Ovary (tissue), 9 donors: Measurements from ENCODE around the gene CYREN. TPM values are rescaled to one million over a fixed set of nuclear protein-coding genes. Genes with fewer than 3 reads are reported as not detected.

Experiments
- DNase-seq, 5 donors: peaks; one replicate each; pipeline ENCODE4 v3.0.0-alpha.2; 2019 to 2020
- H3K27ac ChIP-seq, 2 donors: fragments of 200-600 bp; one replicate each; pipeline versions ENCODE4 v1.5.1 to v1.8.0; 2019 to 2022
- H3K27me3 ChIP-seq: fragments of 200-600 bp; one replicate; pipeline ENCODE4 v1.8.0; 2022
- H3K36me3 ChIP-seq: fragments of 200-600 bp; sonication (generic); one replicate; pipeline ENCODE4 v1.5.1; 2019
- H3K4me1 ChIP-seq: one replicate; pipeline ENCODE4 v1.8.1; 2013; ENCODE audit warnings: mild to moderate bottlenecking, moderate library complexity; ENCODE audit not compliant: insufficient read depth
- H3K4me3 ChIP-seq: fragments of 200-600 bp; sonication (generic); one replicate; pipeline ENCODE4 v1.5.1; 2017
- H3K9me3 ChIP-seq, 2 donors: fragments of 200-600 bp in 1 of 2; sonication (generic) in 1 of 2; one replicate each; pipeline versions ENCODE4 v1.5.1 to v1.8.1; 2013 to 2019; ENCODE audit warnings: mild to moderate bottlenecking in 1 of 2, moderate library complexity in 1 of 2
- CTCF ChIP-seq, 3 donors: fragments of 450-650 bp in 2 of 3; fragments of 200-600 bp in 1 of 3; IDR thresholded peaks; one replicate each; pipeline versions ENCODE4 v1.5.1 to v1.8.0; 2016 to 2022; ENCODE audit warnings: antibody characterized with exemption in 3 of 3, mild to moderate bottlenecking in 1 of 3
- EP300 ChIP-seq: sonication (generic); formaldehyde crosslinking; IDR thresholded peaks from one replicate; pipeline ENCODE4 v1.6.1; 2017; ENCODE audit warnings: antibody characterized with exemption
- POLR2A ChIP-seq: fragments of 450-650 bp; IDR thresholded peaks from one replicate; pipeline ENCODE4 v1.6.1; 2017; ENCODE audit warnings: antibody characterized with exemption, mild to moderate bottlenecking, moderate library complexity
- WGBS, 3 donors: extraction: QIAGEN DNeasy Blood & Tissue Kit in 1 of 3; methylation state at CpG; one replicate each; pipeline versions ENCODE4 v1.1.5 to v1.1.7; 2013 to 2017; 5-methylcytosine and 5-hydroxymethylcytosine counted together
- intact Hi-C, 4 donors: fragments of 100-400 bp; cut with DNase I; formaldehyde crosslinking; loops; one replicate each; pipeline versions ENCODE4 v1.11.0 to v1.15.1; 2022 to 2023
- microRNA-seq, 3 donors: library from miRNA; unstranded; fragments of <30 nt; microRNA quantifications; one replicate each; pipeline versions ENCODE4 to v1.2.0, GENCODE V29; 2019 to 2020
- polyA plus RNA-seq, 2 donors: library from polyadenylated mRNA; stranded (reverse); fragments of 200-250 nt in 1 of 2; fragments of 350-450 nt in 1 of 2; fragmentation: Illumina TruSeq in 1 of 2; extraction: RNeasy Lipid Tissue Mini Kit (QIAGEN cat#74804) in 1 of 2; gene quantifications; one replicate each; pipeline ENCODE4 v1.2.3, GENCODE V29; 2013 to 2014
- small RNA-seq: library from RNA; depleted of rRNA; stranded (forward); fragments of <200 nt; gene quantifications from one replicate; pipeline ENCODE3, GENCODE V24; 2016
- total RNA-seq, 7 donors: library from RNA; depleted of rRNA in 2 of 7; stranded (reverse); fragments of >200 nt in 2 of 7; fragmentation: NEBNext Ultra II Directional in 3 of 7; extraction: Animal tissue kit (Norgen Biotek cat#: 25700) in 3 of 7; gene quantifications; one replicate each; pipeline versions ENCODE4 v1.1.0 to v1.2.4, GENCODE V29; 2016 to 2023
- donor health status: DM: no; HTN: no; CAD: no; lungs with moderate emphysema.
- donor health status: DM: no; HTN: no; CAD: no.
- donor health status: Bipolar disorder and iron deficiency.
- donor health status: DM: yes; HTN: yes; CAD: no.
- donor health status: DM: no; HTN: no; CAD: no.
- donor health status: DM: yes; HTN: yes; CAD: no.

The CYREN gene
- total and polyA plus RNA-seq, 9 donors, result 21.1 to 54.2 (median 35.6) TPM

- intact Hi-C loops, result no loop called here
Measured at GRCh38 chr7:135121868-135122267, 48.6 kb downstream of the CYREN start.

DNA sequence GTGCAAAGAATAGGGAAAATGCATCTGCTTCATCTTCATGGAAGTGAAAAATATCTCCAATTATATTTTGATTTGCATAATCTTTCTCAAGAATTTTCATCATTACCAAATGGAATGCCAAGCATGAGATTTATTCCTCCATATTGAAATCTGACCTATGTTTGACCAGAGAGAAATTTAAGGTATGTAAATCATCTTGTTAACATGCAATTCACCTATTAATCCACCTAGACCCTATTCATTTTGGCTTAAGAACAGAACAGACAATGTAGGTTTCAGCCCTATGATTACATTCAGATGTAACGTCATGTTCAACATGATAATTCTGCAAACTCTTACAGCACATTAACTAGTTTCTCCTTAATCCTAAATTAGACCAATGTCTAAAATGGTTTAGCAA lies 53.4 kb downstream of the CYREN start:
- Histone ChIP-seq H3K27ac (no peak overlapping the region), H3K36me3 (no peaks in the 10 kb centered on the region), H3K4me1 (no peaks in the 10 kb centered on the region), H3K27me3 (no peaks in the 10 kb centered on the region), H3K4me3 (no peak overlapping the region), H3K9me3 (no peaks in the 10 kb centered on the region)
- intact Hi-C loops, result no loop called here
- DNase-seq, result no peak
- 76 to 79% (median 79%) methylated on average over 1 of the region's 1 CpG for WGBS, 3 donors
- no peak for TF ChIP-seq CTCF (IDR thresholded peaks at IDR 0.05)
- no peak for TF ChIP-seq EP300
- TF ChIP-seq POLR2A, result no peak

More at GRCh38 chr7:135121868-135122267, 48.6 kb downstream of the CYREN start:
- no peak for DNase-seq
- TF ChIP-seq EP300, result no peak
- no peak for TF ChIP-seq POLR2A
- Histone ChIP-seq H3K4me3 (no peak overlapping the region), H3K27ac (no peak overlapping the region), H3K36me3 (no peaks in the 10 kb centered on the region), H3K4me1 (no peaks in the 10 kb centered on the region), H3K27me3 (no peaks in the 10 kb centered on the region), H3K9me3 (no peaks in the 10 kb centered on the region)
- WGBS, 3 donors, result 81 to 82% (median 81%) methylated on average over 6 of the region's 6 CpGs

Small RNAs within 50 kb of the gene (microRNA-seq; reads per million reads assigned to microRNA genes)
- 0 to 0.63 (median 0.18) reads per million in 3 donors for gene MIR6509

Small RNAs within 50 kb of the gene (small RNA-seq; reads per million reads assigned to genes)
- 0.15 reads per million for gene MIR6509

Other genes with a start within 250 kb of the CYREN start
- gene AGBL3, start 184.2 kb downstream of the CYREN start, total RNA-seq, result 1 to 10 TPM; 2.0 to 8.1 (median 4.3) TPM
- 1 to 10 TPM; 2.9 to 4.2 TPM for gene AGBL3, start 184.2 kb downstream of the CYREN start, polyA plus RNA-seq
- 1 to 10 TPM; 5.9 to 9.3 (median 8.4) TPM for gene TMEM140, start 22.6 kb downstream of the CYREN start, total RNA-seq
- gene TMEM140, start 22.6 kb downstream of the CYREN start, polyA plus RNA-seq, result 10 to 100 TPM; 13.0 to 25.0 TPM
- 10 to 100 TPM; 14.7 to 56.3 (median 32.7) TPM for gene WDR91, start 40.8 kb upstream of the CYREN start, total RNA-seq
- gene WDR91, start 40.8 kb upstream of the CYREN start, polyA plus RNA-seq, result 10 to 100 TPM; 12.6 to 17.7 TPM
- gene STRA8, start 63.1 kb upstream of the CYREN start, total RNA-seq, result not detected
- gene STRA8, start 63.1 kb upstream of the CYREN start, polyA plus RNA-seq, result not detected